Hippocampal formation (tissue), 2 donors: ENCODE results near the gene ARNT2.

ENCODE experiments used
- DNase-seq, 2 donors: peaks; one replicate each; lab custom pipeline; 2025; lab: John Stamatoyannopoulos, UW

The ARNT2 gene

DNA sequence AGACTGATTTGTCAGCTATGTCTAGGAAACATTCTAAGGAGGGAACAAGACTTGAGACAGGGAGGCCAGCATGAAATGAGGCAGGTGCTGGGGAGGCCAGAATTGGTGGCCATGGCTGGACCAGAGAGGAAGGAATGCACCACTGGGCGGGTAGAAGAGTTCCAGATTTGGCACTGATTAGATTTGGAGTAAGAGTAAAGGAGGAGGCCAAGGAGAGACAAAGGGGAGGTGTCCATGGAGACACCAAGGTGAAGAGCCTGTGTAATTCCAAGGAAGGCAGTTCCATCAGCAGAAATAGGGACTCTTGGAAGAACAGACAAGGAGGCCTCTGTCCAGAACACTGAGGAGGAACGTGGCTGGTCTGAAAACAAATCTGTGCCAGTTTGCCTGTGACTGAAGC is 1.8 kb downstream of the ARNT2 start:
- peak in 1 of 2 donors; percentile 49 for DNase-seq

DNA sequence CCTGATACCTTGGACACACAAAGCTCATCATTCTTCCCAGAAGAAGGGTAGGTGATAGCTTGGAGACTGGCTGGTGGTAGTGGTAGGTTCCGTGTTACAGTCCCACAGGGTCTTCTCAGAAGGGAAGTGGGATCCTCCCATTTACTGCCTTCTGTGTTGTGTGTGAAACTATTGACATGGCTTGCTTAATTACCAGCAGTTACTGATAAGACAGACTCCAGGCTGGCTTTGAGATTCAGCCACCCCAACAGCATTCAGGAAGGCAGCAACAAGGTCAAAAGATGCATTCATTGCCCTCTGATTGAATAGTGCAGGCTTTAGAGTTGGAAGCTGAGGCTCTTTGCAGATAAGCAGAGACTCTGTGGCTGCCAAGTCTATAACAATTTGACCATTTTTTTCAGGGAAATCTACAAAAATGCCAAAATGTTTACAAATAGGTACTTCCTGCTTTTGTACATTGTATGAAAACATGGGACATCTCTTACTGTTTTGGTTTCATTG is 7.7 kb downstream of the ARNT2 start:
- DNase-seq = no peak

DNA sequence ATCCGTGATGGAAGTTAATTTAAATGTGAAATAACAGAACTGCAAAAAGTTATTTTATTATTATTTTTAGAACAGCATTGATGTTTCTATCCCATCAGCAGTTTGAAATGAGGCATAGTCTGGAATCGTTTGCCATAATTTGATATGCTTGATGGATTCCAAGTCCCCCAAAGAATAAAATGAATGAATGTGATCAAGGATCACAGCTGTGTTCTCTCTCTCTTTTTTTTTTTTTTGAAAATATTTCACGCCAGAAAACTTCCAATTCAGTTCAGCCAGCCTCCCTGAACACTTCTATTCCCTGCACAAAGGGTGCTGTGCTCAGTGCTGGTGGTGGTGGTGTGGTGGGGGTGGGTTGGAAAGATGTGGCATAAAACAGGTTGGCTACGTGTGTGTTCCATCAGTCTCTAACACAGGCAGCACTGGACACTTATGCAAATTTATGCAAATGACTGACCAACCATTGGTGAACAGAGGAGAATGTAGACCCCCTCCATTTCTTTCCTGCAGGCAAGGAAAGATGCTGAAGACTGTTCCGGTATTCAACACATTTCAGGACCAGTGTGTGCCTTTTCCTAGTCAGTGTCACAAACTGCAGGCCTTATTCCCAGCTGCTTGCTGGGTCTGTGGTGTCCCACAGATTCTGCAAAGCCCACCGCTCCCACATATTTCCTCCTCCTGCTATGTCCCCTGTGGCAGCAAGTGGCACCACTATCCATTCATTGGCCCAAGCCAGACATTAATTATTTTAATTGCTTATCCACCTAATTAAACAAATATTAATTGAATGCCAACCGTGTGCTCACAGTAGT is 10.6 kb downstream of the ARNT2 start:
- DNase-seq = no peak

DNA sequence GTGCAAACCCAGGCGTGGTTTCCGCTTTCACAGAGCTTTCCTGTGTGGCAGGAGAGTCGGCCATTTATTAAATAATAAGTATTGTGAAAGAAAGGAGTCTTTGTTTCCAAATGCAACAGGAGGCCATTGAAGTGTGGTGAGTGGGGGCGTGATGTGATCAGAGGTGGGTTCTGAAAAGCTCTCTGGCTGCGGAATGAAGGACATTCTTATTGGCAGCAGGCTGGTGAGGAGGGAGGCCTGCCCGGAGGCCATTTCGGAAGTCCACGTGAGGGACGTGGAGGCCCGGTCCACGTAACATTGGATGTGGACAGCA is 11.1 kb downstream of the ARNT2 start:
- DNase-seq = no peak

DNA sequence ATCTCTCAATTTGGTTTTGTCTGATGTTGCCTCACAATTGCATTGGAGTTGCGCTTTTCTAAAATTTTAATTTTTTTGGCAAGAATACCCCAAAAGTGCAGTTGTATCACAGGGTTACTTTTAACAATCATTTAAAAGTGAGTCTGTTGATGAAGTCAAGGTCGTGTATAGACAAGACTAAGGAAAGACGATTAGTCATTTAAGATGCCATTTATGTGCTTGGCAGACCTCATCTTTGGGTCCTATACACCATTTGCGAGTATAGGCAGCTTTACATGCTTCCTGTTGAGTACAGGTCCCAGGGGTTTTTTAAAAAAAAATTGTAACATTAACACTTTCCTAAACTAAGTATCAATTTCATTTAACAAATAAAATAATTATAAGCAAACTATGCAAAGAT is 12.5 kb downstream of the ARNT2 start:
- DNase-seq = no peak

DNA sequence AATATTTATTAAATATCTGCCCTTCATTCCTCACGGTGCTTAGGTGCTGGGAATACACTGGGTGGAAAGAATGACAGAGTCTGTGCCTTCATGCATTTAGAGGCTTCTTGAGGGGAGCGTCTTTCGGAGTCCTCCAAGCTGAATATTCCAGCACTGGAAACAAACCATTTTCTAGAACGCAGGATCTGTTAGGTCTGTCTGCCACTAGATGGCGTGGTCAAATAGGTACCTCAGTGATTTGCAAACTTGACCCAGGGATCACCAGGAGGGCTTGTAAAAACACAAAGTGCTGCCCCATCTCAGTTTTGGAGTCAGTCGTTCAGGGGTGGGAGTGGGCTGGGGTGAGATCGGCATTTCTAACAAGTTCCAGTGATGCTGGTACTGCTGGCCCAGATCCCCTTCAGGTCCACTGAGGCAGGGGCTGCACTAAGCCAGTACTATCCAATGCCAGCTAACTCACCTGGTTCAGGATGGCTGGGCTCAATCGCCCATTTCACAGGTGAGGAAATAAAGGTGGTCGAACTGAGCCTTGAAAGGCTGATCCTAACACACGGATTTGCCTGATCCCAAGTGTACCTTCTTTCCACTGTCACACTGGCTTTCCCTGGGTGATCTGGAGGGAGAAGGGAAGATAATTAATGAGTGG is 14.8 kb downstream of the ARNT2 start:
- DNase-seq = peak in 1 of 2 donors; percentile 18

DNA sequence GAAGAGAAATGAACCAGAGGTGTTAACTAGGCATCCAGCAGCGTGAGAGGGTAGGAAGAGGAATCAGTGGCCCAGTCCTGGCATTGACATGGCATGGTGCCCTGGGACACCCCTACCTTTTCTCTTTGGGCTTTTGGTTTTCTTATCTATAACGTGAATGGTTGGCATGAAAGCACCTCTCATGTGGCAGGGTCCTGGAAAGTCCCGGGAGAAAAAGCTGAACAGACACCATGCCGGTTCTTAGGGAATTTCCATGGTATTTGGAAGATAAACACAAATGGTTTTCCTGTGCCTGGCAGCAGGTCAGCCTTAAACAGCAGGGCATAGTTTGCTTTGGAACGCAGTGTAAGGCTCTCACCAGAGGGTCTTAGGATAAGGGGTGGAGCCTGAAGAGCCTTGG is 15.4 kb downstream of the ARNT2 start:
- DNase-seq = no peak

DNA sequence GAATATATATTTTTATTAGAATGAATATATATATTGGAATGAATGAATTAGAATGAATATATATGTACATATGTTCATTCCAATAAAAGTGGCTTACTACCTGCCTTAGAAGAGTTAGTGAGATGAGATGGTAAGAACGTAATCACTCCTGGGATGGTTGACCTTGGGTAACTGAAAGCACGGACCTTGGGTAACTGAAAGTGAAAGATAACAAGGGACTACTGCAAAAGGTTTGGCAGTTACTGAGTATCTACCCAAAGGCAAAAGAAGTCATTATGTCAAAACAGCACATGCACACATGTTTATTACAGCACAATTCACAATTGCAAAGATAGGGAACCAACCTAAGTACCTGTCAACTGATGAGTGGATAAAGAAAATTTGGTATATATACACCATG is 16.5 kb downstream of the ARNT2 start:
- no peak for DNase-seq

DNA sequence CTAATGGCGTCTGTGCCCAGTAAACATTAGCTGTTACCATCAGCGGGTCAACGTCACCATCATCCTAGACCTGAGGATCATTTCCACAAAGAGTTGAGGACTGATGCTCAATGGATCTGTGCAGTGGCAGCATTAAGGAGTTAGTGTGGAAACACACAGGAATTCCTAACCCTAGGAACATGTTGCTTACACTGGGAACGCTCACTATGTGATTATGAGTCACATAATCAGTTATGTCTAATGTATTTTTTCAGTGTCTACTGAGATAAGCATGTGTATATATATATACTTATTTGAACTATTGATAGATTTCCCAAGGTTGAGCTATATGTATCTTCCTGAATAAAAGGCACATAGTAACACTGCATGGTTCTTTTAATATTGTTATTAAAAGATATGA is 19.0 kb downstream of the ARNT2 start:
- DNase-seq = no peak

DNA sequence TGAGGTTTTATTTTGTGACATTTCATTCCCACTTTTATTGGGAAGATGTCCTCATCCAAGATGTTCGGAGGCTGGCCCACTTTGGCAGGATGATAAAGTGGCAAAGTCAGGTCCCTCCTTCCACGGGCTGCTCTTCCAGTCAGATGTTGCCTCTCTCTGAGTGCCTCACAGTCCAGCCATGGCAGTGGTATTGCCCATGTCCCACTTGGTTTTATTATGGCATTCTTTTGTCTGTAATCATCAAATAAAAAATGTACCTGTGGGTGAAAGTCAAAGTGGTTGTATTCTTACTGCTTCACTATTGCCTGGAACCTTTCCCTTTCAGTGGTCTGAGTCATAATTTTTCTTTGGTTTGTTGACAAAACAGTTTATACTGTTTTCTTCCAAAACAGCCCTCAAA is 20.2 kb downstream of the ARNT2 start:
- DNase-seq = no peak

DNA sequence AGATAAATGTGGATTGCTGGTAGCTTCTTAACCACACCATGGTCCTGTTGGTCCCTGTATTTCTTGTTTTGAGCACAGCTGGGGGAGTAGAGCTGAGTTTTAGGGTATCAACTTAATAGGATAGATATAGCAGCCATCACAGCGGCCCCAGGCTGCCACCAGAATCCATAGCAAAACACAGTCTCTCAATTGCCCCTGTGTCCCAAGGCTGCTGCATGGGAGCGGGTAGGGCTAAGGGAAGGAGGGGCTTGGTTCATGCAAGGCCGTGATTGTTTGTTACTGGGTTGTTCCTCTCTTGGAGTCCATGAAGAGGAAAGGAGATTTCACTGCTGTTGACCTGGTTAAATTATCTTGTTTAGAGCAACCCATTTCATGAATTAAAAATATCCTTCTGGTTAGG is 22.1 kb downstream of the ARNT2 start:
- peak; percentile 55 to 86 for DNase-seq

DNA sequence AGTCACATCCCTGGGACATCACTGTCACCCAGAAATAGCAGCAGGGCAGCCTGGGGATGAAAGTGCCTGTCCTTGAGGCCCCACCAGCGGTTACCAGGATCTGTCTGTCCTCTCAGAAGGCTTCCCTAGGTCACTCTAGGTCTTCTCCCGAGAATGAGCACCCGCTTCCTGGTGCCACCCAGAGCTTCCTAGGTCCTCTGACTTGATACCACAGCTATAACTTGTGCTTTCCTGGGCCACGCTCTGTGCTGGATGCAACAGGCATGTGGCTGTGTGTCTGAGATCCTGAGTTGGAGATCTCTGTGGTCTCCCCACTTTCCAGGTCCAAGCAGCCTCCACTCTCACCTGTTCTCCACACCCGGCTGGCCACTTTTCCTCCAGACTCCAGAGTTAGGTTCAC is 25.8 kb downstream of the ARNT2 start:
- DNase-seq = no peak

DNA sequence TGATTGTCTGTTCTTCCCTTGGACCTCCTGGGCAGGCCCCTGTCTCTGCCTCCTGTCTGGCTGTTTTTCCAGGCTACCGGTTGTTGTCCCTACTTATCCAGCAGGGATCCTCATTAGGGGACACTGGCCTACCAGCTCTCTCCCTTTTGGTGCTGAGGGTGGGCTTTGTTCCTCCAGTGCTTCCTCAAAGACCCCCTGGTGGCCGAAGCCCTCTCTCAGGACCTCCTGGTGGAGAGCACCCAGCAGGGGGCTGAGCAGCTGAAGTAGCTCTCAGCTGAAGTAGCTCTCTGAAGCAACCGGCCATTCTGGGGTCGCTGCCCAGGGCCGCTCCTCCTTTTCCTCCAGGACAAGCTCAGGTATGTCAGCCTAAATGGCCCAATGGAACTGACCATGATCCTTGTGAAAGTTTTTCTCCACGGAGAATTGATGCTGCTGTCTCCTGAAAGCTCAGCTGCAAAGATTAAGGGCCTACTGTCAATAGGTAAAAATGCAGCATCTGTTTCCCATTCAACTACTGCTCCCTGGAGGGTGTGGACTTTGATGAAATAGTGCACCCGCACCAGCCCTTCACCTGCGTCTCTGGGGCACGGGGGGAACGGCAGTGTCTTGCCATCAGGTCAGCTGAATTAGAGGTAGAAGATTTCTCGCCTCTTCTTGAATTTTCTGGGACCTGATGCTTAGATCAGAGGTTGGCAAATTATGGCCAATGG is 27.6 kb downstream of the ARNT2 start:
- no peak for DNase-seq

DNA sequence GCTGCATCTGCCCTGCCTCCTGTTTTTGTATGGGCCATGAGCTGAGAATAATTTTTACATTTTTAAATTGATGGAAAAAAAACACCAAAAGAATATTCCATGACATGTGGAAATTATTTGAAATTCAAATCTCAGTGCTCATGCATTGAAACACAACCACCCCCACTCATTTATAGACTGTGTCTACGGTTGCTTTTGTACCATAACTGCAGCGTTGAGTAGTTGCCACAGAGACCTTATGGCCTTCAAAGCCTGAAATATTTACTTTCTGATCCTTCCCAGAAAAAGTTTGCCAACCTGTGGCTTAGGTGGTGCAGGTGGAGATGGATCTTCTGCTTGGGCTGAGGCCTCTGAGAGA is 28.1 kb downstream of the ARNT2 start:
- no peak for DNase-seq

DNA sequence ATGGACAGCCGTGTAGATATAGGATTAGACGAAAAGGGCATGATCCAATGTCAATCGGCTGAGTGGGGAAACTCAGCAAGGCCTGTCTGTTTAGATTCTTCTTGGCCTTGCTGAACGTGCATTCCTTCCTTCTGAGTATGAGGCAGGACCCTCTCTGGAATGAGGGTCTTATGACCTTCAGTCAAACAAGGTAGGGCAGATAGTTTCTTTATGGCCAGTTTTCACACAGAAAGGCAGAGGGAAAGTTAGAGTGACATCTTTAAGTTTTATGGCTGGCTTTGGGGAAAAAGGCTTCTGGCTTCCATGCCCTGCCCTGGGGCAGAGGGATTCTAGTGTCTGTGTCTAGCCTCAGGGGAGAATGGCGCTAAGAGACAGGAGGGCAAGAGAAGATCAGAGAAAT is 29.7 kb downstream of the ARNT2 start:
- DNase-seq = no peak

DNA sequence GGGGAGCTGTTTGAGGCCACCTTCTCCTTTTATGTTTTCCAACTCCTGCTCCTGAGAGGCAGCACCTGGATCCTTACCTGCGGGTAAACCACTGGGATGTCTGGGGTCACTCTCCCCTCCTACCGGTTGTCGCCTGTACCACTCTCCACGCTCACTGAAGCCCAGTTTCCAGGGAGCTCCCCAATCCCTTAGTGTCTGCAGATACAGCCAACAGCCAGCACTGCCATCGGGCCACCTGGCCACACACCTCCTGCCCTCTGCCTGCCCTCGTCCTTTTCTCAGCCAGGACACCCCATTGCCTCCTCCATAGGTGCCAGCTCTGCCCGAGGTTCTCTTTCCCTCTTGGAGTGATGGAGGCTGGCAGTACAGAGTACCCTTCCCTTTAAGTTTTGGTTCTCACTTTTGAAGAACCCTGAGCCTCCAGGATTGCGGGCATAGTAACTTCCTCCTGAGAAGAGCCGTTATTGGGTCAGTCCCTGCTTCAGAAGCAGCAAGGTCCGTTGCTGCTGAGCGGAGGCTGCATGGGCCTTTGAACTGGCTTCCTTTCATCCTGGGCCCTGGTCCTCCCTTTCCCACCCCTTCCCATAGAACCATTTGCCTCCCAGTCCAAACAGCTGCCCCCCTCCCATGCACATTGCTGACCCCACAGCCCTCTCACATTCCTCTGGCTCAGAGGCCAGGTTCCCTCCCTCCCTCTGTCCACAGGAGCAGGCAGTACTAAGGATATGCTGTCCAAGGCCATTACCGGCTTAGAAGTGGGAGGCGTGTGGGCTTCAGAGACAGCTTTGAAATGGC is 30.9 kb downstream of the ARNT2 start:
- no peak for DNase-seq

DNA sequence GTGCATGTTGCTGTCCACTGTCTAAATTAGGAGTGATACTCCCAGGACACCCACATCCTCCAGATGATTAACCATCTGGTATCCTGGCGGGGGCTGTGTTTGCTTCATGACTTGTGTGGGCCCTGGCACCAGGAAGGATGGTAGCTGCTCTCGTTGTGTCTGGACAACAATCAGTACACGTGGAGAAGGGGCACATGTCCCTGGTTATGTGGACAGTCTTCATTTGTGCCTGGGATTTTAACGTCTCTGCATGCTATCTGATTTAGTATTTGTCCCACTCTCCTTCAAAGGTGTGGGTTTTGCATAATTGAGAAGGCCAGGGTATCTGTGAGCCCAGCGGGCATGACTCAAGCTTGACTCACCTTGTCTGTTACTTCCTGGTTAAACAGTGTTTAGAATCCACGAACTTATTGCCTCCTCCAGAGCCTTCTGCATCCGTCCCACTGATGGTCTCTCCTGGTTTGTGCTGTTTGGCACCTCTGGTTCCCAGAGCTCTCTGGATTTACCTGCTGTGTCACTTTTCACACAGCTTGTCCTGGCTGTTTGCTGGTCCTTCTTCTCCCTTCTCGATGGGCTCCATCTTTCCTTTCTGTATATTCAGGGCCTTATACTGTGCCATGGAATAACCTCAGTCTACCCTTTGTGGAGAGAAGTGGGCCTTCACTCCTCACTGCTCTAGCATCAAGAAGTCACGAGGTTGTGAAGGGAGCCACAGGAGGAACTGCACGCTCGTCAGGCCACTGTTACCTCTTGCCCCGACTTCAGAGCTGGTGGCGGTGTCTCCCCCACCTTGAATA is 32.5 kb downstream of the ARNT2 start:
- DNase-seq = no peak

DNA sequence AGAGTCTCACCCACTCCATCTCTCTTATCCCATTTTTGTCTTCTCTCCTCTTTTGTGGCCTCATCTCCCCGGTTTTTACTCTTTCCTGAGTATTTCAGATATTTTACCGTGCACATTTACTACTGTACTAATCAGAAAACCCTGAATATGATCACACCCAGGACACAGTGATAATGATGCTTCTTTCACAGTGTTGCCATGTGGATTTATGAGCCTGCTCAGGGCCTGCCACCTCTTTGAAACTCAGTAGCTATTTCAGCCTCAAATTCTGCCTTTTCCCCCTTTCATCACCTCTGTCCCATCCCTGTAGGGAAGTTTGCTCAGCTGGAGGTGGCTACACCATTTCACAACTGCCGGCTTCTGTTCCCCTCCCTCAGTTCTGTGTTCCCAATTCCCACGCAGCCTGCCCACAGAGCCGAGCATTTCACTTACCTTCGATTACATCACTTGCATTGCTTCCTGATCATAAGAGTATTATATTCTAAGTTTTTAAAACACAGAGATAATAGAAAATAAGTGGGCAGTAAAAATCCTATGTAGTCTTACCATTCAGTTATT is 33.2 kb downstream of the ARNT2 start:
- no peak for DNase-seq

DNA sequence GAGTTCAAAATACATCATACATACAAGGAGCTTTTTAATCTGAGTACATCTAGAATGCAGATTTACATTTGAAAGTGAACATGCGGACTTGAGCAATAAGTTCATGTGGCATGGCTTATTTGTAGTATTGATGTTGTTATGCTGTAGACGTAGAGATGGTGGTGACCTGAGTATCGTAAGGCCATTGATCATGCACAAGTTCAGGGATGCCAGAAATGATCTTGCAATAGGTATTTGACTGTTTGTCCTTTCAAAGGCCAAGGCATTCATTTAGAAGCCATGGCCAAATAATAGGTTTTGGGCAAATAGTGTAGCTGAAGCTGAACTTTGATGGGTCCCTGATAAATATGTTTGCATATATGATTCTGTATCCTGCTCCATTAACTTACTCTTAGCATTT is 35.0 kb downstream of the ARNT2 start:
- no peak for DNase-seq

DNA sequence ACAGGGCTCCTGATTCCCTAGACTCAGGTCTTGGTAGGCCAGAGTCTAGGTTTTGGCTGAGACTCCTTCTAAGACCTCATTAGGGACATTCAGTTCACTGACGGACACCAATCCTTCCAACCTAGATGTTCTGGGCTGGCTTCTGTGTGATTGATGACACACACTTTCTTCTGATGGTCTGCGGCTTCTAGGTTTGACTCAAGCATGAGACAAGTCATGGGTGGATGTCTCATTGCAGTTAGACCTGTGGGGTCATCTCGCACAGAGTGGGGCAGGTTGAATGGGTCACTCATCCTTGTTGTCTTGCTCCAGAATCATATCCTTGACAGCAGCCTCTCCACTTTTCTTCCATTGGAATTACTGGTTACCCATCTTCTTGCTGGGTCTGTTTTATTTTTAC is 35.8 kb downstream of the ARNT2 start:
- no peak for DNase-seq

DNA sequence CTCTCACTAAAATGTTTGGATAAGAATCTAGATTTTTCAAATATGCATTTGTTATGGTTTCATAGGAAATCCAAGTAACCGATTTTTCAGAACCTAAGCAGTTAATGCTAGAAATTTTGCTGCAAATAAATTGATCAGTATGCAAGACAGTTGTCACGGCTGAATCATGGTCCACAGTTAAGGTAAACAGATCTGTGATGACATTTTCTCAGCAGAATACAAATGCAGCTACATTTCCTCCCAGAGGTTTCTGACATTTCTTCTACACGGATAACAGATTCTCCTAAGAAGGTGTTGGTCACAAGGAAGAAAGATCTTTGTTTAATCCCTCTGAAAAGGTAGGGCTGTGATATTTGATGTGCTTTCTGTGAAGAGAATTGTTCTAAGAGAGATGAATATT is 36.9 kb downstream of the ARNT2 start:
- DNase-seq = no peak
